RWPE1 (cell line): Measurements from ENCODE around the gene IGLL5.
"Not testable (repeated sequence)": the region's sequence is repeated elsewhere in the genome, so short reads cannot be mapped to it uniquely, and the experiment has no call there.

Source experiments
- CTCF ChIA-PET: fragments of 350-600 bp; sonication (Branson Sonifier 250); formaldehyde crosslinking; extraction: SDS; loops from one replicate; lab custom pipeline; 2021; lab: Yijun Ruan, JAX
- POLR2A ChIA-PET: fragments of 400-600 bp; formaldehyde crosslinking; extraction: SDS; loops from one replicate; lab custom pipeline; 2020; ENCODE audit warnings: antibody characterized with exemption; ENCODE audit not compliant: low non-redundant PET; lab: Yijun Ruan, JAX
- DNase-seq: peaks from one replicate; pipeline ENCODE4 v3.0.0; 2012; ENCODE audit warnings: low spot score
- H3K27ac ChIP-seq: fragments of 450-650 bp; 2 replicates; pipeline ENCODE4 v1.5.1; 2017
- TF ChIP-seq, protein P1 (sequence below): fragments of 450-650 bp; conservative IDR thresholded peaks from 2 replicates; pipeline ENCODE4 v1.5.1; 2017; ENCODE audit warnings: low read depth, mild to moderate bottlenecking

The IGLL5 gene

GRCh38 chr22:22901578-22902218, 14.1 kb downstream of the IGLL5 start:
- TF ChIP-seq, protein P1, sequence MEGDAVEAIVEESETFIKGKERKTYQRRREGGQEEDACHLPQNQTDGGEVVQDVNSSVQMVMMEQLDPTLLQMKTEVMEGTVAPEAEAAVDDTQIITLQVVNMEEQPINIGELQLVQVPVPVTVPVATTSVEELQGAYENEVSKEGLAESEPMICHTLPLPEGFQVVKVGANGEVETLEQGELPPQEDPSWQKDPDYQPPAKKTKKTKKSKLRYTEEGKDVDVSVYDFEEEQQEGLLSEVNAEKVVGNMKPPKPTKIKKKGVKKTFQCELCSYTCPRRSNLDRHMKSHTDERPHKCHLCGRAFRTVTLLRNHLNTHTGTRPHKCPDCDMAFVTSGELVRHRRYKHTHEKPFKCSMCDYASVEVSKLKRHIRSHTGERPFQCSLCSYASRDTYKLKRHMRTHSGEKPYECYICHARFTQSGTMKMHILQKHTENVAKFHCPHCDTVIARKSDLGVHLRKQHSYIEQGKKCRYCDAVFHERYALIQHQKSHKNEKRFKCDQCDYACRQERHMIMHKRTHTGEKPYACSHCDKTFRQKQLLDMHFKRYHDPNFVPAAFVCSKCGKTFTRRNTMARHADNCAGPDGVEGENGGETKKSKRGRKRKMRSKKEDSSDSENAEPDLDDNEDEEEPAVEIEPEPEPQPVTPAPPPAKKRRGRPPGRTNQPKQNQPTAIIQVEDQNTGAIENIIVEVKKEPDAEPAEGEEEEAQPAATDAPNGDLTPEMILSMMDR: no peak
- ChIA-PET CTCF (no interaction called here), POLR2A (no interaction called here)
- no peak overlapping the region for H3K27ac ChIP-seq
- no peak for DNase-seq

- CTCF ChIA-PET: interaction anchor here (0.6 kb wide), 1 partner anchor 312 kb away, joined by 3 read pairs; no protein-coding TSS in a partner anchor
- TF ChIP-seq, protein P1: no peak
- no peak for DNase-seq
- H3K27ac ChIP-seq: no peak overlapping the region
- POLR2A ChIA-PET: no interaction called here
Measured at GRCh38 chr22:22902247-22903001, 14.8 kb downstream of the IGLL5 start.

- DNase-seq: no peak
- TF ChIP-seq, protein P1: no peak
- no peak overlapping the region for H3K27ac ChIP-seq
- ChIA-PET POLR2A (no interaction called here), CTCF (no interaction called here)
Measured at GRCh38 chr22:22903355-22903777, 15.8 kb downstream of the IGLL5 start.

GRCh38 chr22:22903781-22904192, 16.2 kb downstream of the IGLL5 start:
- H3K27ac ChIP-seq, POLR2A ChIA-PET, DNase-seq, CTCF ChIA-PET: not testable (repeated sequence)

- DNase-seq, H3K27ac ChIP-seq, POLR2A ChIA-PET, CTCF ChIA-PET: not testable (repeated sequence)
Measured at GRCh38 chr22:22904736-22905135, 17.1 kb downstream of the IGLL5 start.

DNA sequence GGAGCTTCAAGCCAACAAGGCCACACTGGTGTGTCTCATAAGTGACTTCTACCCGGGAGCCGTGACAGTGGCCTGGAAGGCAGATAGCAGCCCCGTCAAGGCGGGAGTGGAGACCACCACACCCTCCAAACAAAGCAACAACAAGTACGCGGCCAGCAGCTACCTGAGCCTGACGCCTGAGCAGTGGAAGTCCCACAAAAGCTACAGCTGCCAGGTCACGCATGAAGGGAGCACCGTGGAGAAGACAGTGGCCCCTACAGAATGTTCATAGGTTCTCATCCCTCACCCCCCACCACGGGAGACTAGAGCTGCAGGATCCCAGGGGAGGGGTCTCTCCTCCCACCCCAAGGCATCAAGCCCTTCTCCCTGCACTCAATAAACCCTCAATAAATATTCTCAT, 18.8 kb downstream of the IGLL5 start:
- CTCF ChIA-PET, DNase-seq, H3K27ac ChIP-seq, POLR2A ChIA-PET: not testable (repeated sequence)

DNA sequence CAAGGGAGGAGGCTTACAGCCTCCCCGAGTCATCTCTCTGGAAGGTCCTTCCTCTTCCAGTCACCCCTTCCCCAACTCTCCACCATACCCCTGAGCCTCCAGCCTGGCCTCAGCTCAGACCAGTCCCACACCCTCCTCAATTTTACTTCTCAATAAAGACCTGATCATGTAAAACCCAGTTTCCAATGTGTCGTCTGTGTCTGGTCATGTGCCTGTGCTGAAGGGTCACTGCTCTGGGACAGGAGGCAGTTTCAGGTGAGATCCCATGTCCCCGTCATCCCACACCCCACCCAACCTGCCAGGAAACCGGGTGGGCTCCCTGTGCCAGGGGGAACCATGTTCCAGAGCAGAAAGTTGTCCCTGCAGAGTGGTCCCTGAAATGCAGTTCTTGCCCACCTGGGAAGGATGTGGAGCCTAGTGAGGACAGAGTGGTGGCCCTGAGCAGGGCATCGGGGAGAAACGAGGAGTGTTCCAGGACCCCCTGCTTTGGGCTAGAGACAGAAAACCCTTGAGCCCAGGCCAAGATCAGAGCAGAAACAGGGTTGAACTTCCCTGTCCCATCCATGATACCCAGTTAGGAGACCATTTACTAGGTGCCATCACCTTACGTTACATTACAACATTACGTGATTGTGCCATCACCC, 19.4 kb downstream of the IGLL5 start:
- H3K27ac ChIP-seq: no peak overlapping the region
- POLR2A ChIA-PET: no interaction called here
- DNase-seq: no peak
- CTCF ChIA-PET: no interaction called here
- TF ChIP-seq, protein P1: no peak
